ENCODE results near the gene SLC18B1.
A peak's percentile ranks its signal among the peaks of the same experiment; 100 is the strongest.

The SLC18B1 gene

DNA sequence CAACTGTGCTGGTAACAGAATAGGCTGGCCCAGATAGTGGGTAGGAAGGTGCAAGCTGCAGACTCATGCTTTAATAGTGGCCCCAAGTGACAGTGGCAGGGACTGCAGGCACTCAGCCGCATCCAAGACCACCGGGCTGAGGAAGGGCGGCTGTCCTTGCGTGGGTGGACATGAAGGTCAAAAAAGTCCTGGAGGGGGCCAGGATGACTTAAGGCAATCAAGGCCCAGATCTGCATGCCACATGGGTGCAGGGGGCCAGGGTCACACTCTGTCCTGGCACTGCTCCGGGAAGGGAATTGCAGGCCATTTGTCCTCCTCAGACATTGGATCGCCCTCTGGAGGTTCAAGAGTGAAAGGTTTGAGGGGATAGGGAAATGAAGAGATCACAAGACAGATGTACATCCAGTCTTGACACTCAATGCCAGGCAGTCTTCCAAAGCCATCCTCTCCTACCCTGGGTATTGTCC lies 30.4 kb downstream of the SLC18B1 start:
- peak; percentile 51 for TF ChIP-seq CTCF (IDR thresholded peaks at IDR 0.05; ENCODE audit: low read depth, low read length, missing control alignments)
- H3K36me3 ChIP-seq (replicated peaks), result no peaks in the 10 kb centered on the region
- DNase-seq, result no peak
- no peak overlapping the region for H3K27ac ChIP-seq
- in situ Hi-C loops (cut with HindIII; ENCODE audit: low pct_ligation_motif_present, low sequenced_read_pairs), result no loop called here
- no peak overlapping the region for H3K4me3 ChIP-seq (ENCODE audit: low read depth, low read length)
- no peaks in the 10 kb centered on the region for H3K27me3 ChIP-seq (replicated peaks)

- in situ Hi-C loops (cut with HindIII; ENCODE audit: low pct_ligation_motif_present, low sequenced_read_pairs), result no loop called here
- H3K27me3 ChIP-seq (replicated peaks), result no peaks in the 10 kb centered on the region
- H3K4me3 ChIP-seq (ENCODE audit: low read depth, low read length), result no peak overlapping the region
- H3K36me3 ChIP-seq (replicated peaks), result no peaks in the 10 kb centered on the region
- no peak for TF ChIP-seq CTCF (IDR thresholded peaks at IDR 0.05; ENCODE audit: low read depth, low read length, missing control alignments)
- DNase-seq, result no peak
- H3K27ac ChIP-seq, result no peak overlapping the region
These were observed 32.9 kb downstream of the SLC18B1 start for GRCh38 chr6:132765560-132765959.

- no peak for TF ChIP-seq CTCF (IDR thresholded peaks at IDR 0.05; ENCODE audit: low read depth, low read length, missing control alignments)
- Histone ChIP-seq H3K36me3 (replicated peaks) (no peaks in the 10 kb centered on the region), H3K4me3 (ENCODE audit: low read depth, low read length) (no peak overlapping the region), H3K27me3 (replicated peaks) (no peaks in the 10 kb centered on the region), H3K27ac (no peak overlapping the region)
- DNase-seq, result peak; percentile 41
- in situ Hi-C loops (cut with HindIII; ENCODE audit: low pct_ligation_motif_present, low sequenced_read_pairs), result no loop called here
These were observed 34.1 kb downstream of the SLC18B1 start for GRCh38 chr6:132764370-132764769.

DNA sequence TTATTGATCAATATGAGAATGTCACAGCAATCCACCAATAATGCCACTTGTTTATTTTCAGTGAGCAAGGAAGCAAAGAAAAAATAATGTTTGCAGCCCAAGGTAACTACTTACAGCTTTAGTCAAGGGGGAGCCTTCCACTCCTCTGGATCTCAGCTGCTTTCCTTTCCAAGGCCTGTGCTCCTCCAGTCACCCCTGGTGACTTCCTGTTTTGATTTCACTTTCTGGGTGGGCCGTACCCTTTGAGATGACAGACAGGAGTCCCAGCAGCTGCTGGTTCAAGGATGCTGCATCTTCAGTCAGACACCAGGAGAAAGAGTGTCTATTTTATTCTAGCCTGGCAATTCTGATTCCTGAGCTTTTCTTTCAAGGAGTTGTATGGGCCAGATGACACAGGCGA lies 35.2 kb downstream of the SLC18B1 start:
- no peaks in the 10 kb centered on the region for H3K36me3 ChIP-seq (replicated peaks)
- H3K4me3 ChIP-seq (ENCODE audit: low read depth, low read length), result no peak overlapping the region
- TF ChIP-seq CTCF (IDR thresholded peaks at IDR 0.05; ENCODE audit: low read depth, low read length, missing control alignments), result no peak
- H3K27me3 ChIP-seq (replicated peaks), result no peaks in the 10 kb centered on the region
- in situ Hi-C loops (cut with HindIII; ENCODE audit: low pct_ligation_motif_present, low sequenced_read_pairs), result no loop called here
- no peak for DNase-seq
- no peak overlapping the region for H3K27ac ChIP-seq

- no peak for TF ChIP-seq CTCF (IDR thresholded peaks at IDR 0.05; ENCODE audit: low read depth, low read length, missing control alignments)
- Histone ChIP-seq H3K4me3 (ENCODE audit: low read depth, low read length) (no peak overlapping the region), H3K27me3 (replicated peaks) (no peaks in the 10 kb centered on the region), H3K36me3 (replicated peaks) (no peaks in the 10 kb centered on the region), H3K27ac (no peak overlapping the region)
- DNase-seq, result no peak
- in situ Hi-C loops (cut with HindIII; ENCODE audit: low pct_ligation_motif_present, low sequenced_read_pairs), result no loop called here
These were observed 38.2 kb downstream of the SLC18B1 start for GRCh38 chr6:132760256-132760655.

- TF ChIP-seq CTCF (IDR thresholded peaks at IDR 0.05; ENCODE audit: low read depth, low read length, missing control alignments), result no peak
- in situ Hi-C loops (cut with HindIII; ENCODE audit: low pct_ligation_motif_present, low sequenced_read_pairs), result no loop called here
- H3K4me3 ChIP-seq (ENCODE audit: low read depth, low read length), result no peak overlapping the region
- H3K27ac ChIP-seq, result no peak overlapping the region
- no peaks in the 10 kb centered on the region for H3K27me3 ChIP-seq (replicated peaks)
- H3K36me3 ChIP-seq (replicated peaks), result no peaks in the 10 kb centered on the region
- no peak for DNase-seq
These were observed 39.7 kb downstream of the SLC18B1 start for GRCh38 chr6:132758689-132759088.
